ENCODE measurements around the gene PHLDA2. TPM values are rescaled to one million over a fixed set of nuclear protein-coding genes. Genes with fewer than 3 reads are reported as not detected.

Gene PHLDA2
- total RNA-seq, 1 donor from 2014 or later = 0.42 TPM

DNA sequence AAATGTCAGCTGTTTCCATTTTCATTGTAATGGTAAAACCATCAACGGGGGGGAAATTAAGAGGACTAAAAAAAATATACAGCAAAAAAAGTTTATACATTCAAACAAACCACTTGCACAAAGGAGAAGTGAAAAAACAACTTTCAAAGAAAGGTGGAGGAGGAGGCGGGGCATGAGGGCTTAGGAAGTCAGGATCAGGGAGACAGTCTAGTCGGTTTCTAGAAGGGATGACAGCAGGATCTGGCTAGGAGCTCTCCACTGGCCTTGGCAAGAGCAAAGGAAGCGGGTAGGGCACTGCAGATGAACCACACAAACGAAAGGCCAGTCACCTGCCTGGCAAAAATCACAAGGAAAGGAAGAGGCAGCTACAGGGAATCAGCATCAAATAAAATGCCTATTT is 31.9 kb upstream of the PHLDA2 start:
- no peaks in the 10 kb centered on the region for H3K9me3 Mint-ChIP-seq
- intact Hi-C loops (cut with micrococcal nuclease) = no loop called here
- no peak for DNase-seq
- ChIA-PET POLR2A (no interaction called here), CTCF (interaction anchor here (0.7 kb wide), 1 partner anchor 798 kb away, joined by 3 read pairs; no protein-coding TSS in a partner anchor)
- peaks cover 3% of the 10 kb centered on the region for H3K4me1 Mint-ChIP-seq
- no peak for ATAC-seq (ENCODE audit: low read depth)
- peaks cover 95% of the 10 kb centered on the region for H3K36me3 Mint-ChIP-seq (ENCODE audit: low read depth)
- H3K27me3 Mint-ChIP-seq = no peaks in the 10 kb centered on the region
- no peak overlapping the region for H3K4me3 Mint-ChIP-seq
- peak overlapping the region; percentile 27 for H3K27ac Mint-ChIP-seq
- TF ChIP-seq CTCF (IDR thresholded peaks at IDR 0.05) = no peak

DNA sequence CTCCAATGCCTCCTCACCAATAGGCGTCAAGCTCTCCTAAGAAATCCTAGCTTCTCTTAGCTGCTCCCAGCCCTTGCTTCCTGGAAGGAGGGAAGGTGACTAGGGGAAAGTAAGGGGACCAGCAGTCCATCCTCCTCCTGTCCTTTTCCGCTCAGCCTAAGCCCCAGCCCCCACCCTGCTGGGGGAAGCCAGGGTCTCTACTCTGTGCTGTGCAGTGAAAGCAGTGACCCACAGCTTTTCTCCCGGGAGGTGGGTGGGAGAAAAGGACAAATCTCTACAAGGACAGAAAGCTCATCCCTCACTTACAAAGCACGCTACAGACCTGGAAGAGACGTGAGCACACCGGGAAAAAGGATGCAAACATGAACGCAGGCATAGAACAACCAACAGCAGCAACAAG is 30.9 kb upstream of the PHLDA2 start:
- no peak for ATAC-seq (ENCODE audit: low read depth)
- no peaks in the 10 kb centered on the region for H3K27me3 Mint-ChIP-seq
- no peak overlapping the region for H3K27ac Mint-ChIP-seq
- TF ChIP-seq CTCF (IDR thresholded peaks at IDR 0.05) = no peak
- peaks cover 3% of the 10 kb centered on the region for H3K4me1 Mint-ChIP-seq
- intact Hi-C loops (cut with micrococcal nuclease) = no loop called here
- H3K4me3 Mint-ChIP-seq = no peak overlapping the region
- DNase-seq = no peak
- H3K36me3 Mint-ChIP-seq (ENCODE audit: low read depth) = peaks cover 95% of the 10 kb centered on the region
- CTCF ChIA-PET = no interaction called here
- no peaks in the 10 kb centered on the region for H3K9me3 Mint-ChIP-seq
- POLR2A ChIA-PET = no interaction called here

DNA sequence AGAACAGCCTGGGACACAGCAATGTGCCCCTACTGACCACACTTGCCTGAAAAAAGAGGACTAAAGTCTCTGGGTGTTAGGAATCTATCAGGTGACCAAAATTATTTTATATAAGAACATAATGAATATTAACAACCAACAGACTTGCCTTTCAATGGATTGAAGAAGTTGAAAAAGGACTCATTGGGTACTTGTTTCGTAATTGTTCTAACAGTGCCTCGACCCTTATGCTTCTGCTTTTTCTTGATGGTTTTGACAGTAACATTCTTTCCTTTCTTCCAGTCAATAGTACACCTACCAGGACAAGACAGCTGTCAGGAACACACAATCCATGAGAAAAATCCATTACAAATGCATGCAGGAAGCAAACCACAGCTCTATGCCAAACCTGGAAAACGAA is 29.0 kb upstream of the PHLDA2 start:
- POLR2A ChIA-PET = no interaction called here
- no peak overlapping the region for H3K27ac Mint-ChIP-seq
- no peak for ATAC-seq (ENCODE audit: low read depth)

GRCh38 chr11:2955906-2956476 is 26.8 kb upstream of the PHLDA2 start:
- DNase-seq (no peak), ATAC-seq (ENCODE audit: low read depth) (no peak)
- no peak for TF ChIP-seq CTCF (IDR thresholded peaks at IDR 0.05)
- Mint-ChIP-seq H3K4me3 (no peak overlapping the region), H3K27ac (no peak overlapping the region), H3K9me3 (no peaks in the 10 kb centered on the region), H3K4me1 (peaks cover under 1% of the 10 kb centered on the region), H3K27me3 (no peaks in the 10 kb centered on the region), H3K36me3 (ENCODE audit: low read depth) (peaks cover 96% of the 10 kb centered on the region)
- ChIA-PET CTCF (interaction anchor here (1.2 kb wide), 2 partner anchors 63 to 423 kb away, joined by 3 read pairs; no protein-coding TSS in a partner anchor), POLR2A (no interaction called here)
- intact Hi-C loops (cut with micrococcal nuclease) = no loop called here

More for the DNA sequence above, 29.0 kb upstream of the PHLDA2 start:
- peaks cover 3% of the 10 kb centered on the region for H3K4me1 Mint-ChIP-seq
- TF ChIP-seq CTCF (IDR thresholded peaks at IDR 0.05) = no peak
- peaks cover 93% of the 10 kb centered on the region for H3K36me3 Mint-ChIP-seq (ENCODE audit: low read depth)
- CTCF ChIA-PET = no interaction called here
- no peaks in the 10 kb centered on the region for H3K27me3 Mint-ChIP-seq
- H3K4me3 Mint-ChIP-seq = no peak overlapping the region
- intact Hi-C loops (cut with micrococcal nuclease) = no loop called here
- H3K9me3 Mint-ChIP-seq = no peaks in the 10 kb centered on the region
- no peak for DNase-seq

- Mint-ChIP-seq H3K9me3 (no peaks in the 10 kb centered on the region), H3K27ac (no peak overlapping the region), H3K27me3 (no peaks in the 10 kb centered on the region), H3K36me3 (ENCODE audit: low read depth) (peaks cover 95% of the 10 kb centered on the region), H3K4me3 (no peak overlapping the region), H3K4me1 (no peaks in the 10 kb centered on the region)
- ATAC-seq (ENCODE audit: low read depth) (no peak), DNase-seq (no peak)
- intact Hi-C loops (cut with micrococcal nuclease) = no loop called here
- ChIA-PET POLR2A (no interaction called here), CTCF (no interaction called here)
- TF ChIP-seq CTCF (IDR thresholded peaks at IDR 0.05) = no peak
Observed at GRCh38 chr11:2954263-2954662, 25.0 kb upstream of the PHLDA2 start.

Data from activated B cell treated with CpG ODN at 0.5 μM for 24 hours (primary cell).